Fibroblast of lung (primary cell): Measurements from ENCODE around the gene ST3GAL6. TPM values are rescaled to one million over a fixed set of nuclear protein-coding genes. Genes with fewer than 3 reads are reported as not detected.

Source experiments
- DNase-seq, 2 donors: peaks; one replicate each; pipeline versions ENCODE4 v3.0.0 to v3.0.0-alpha.2; 2010; ENCODE audit warnings: low read depth in 2 of 2
- H2AFZ ChIP-seq: 2 replicates; pipeline ENCODE4 v1.5.1; 2012; ENCODE audit warnings: low read length, control low read depth, inconsistent platforms
- H3K27ac ChIP-seq: 2 replicates; pipeline ENCODE4 v1.5.1; 2011; ENCODE audit warnings: low read length, control low read depth; ENCODE audit not compliant: insufficient read depth
- H3K27me3 ChIP-seq: 2 replicates; pipeline ENCODE4 v1.5.1; 2011; ENCODE audit warnings: mild to moderate bottlenecking, low read length; ENCODE audit not compliant: control insufficient read depth, insufficient read depth
- H3K36me3 ChIP-seq: 2 replicates; pipeline ENCODE4 v1.5.1; 2011; ENCODE audit warnings: low read length; ENCODE audit not compliant: control insufficient read depth, insufficient read depth
- H3K4me1 ChIP-seq: 2 replicates; pipeline ENCODE4 v1.5.1; 2011; ENCODE audit warnings: low read length; ENCODE audit not compliant: control insufficient read depth, insufficient read depth; ENCODE audit errors: extremely low read depth
- H3K4me2 ChIP-seq: 2 replicates; pipeline ENCODE4 v1.5.1; 2011; ENCODE audit warnings: low read length, control low read depth; ENCODE audit not compliant: insufficient read depth; ENCODE audit errors: extremely low read depth
- H3K4me3 ChIP-seq, 4 experiments: fragments of 200-600 bp in 1 of 4; sonication (generic) in 1 of 4; replicated peaks in 1 of 4; 2 replicates each; pipeline ENCODE4 v1.5.1; 2011 to 2016; ENCODE audit warnings: low read length in 4 of 4, low read depth in 3 of 4, mild to moderate bottlenecking in 3 of 4, control low read depth in 2 of 4, inconsistent platforms in 1 of 4, mixed read lengths in 1 of 4; ENCODE audit not compliant: insufficient read depth in 1 of 4; ENCODE audit errors: control extremely low read depth in 1 of 4
- H3K79me2 ChIP-seq: 2 replicates; pipeline ENCODE4 v1.5.1; 2012; ENCODE audit warnings: mild to moderate bottlenecking, low read length, inconsistent platforms; ENCODE audit not compliant: control insufficient read depth, insufficient read depth
- H3K9ac ChIP-seq: 2 replicates; pipeline ENCODE4 v1.5.1; 2011; ENCODE audit warnings: mild to moderate bottlenecking, low read length, control low read depth; ENCODE audit not compliant: insufficient read depth
- H3K9me3 ChIP-seq: 2 replicates; pipeline ENCODE4 v1.5.1; 2012; ENCODE audit warnings: low read depth, low read length; ENCODE audit not compliant: control insufficient read depth, insufficient read depth
- H4K20me1 ChIP-seq: 2 replicates; pipeline ENCODE4 v1.5.1; 2011; ENCODE audit warnings: low read length; ENCODE audit not compliant: control insufficient read depth, insufficient read depth; ENCODE audit errors: extremely low read depth
- EZH2 ChIP-seq: IDR thresholded peaks from 2 replicates; pipeline ENCODE4 v1.5.1; 2012; ENCODE audit warnings: low read length, control low read depth, mild to moderate bottlenecking; ENCODE audit errors: missing control alignments
- polyA plus RNA-seq, 2 donors: library from polyadenylated mRNA; depleted of rRNA in 1 of 2; stranded (reverse) in 1 of 2; unstranded in 1 of 2; fragments of >200 nt; gene quantifications; 2 replicates each; pipeline ENCODE4 v1.2.1, GENCODE V29; 2011 to 2012; ENCODE audit warnings: missing spikeins in 1 of 2
- total RNA-seq: library from RNA; depleted of rRNA; stranded (reverse); fragments of >200 nt; gene quantifications from 2 replicates; pipeline ENCODE4 v1.2.1, GENCODE V29; 2014
- TF ChIP-seq, protein P1 (sequence below), 2 donors: IDR thresholded peaks in 1 of 2; conservative IDR thresholded peaks in 1 of 2; 1 replicate in 1 of 2; 2 replicates in 1 of 2; pipeline ENCODE4 v1.5.1; 2011 to 2012; ENCODE audit warnings: low read length in 2 of 2, control low read depth in 1 of 2, inconsistent platforms in 1 of 2, low read depth in 1 of 2, mild to moderate bottlenecking in 1 of 2

The ST3GAL6 gene
- total and polyA plus RNA-seq, 2 donors (not counting 1 experiment from before 2014, with no cell fraction given): 1.7 to 4.1 TPM

DNA sequence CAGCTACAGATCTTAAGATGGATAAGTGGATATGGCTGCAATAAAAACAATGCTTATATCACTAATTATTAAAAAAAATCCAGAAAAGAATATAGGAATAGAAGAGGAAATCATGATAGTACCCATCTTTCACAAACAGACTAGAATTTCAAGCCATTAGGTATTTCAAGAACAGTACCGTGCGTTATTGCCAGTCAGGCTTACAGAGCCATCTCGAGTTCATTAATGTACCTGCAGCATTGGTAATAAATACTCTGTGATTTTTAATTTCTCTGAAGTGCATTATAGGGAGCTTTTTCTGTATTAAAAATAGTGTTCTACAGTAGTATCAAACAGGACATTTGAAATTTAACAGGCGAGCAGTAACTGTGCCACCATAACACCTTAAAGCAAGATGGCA, 35.7 kb downstream of the ST3GAL6 start:
- Histone ChIP-seq H3K4me2 (no peak overlapping the region), H3K9me3 (no peaks in the 10 kb centered on the region), H4K20me1 (no peaks in the 10 kb centered on the region), H3K27me3 (no peaks in the 10 kb centered on the region), H3K36me3 (peaks cover 6% of the 10 kb centered on the region), H3K4me3 (no peak overlapping the region), H3K9ac (no peak overlapping the region), H2AFZ (no peak overlapping the region), H3K27ac (no peak overlapping the region), H3K4me1 (no peaks in the 10 kb centered on the region), H3K79me2 (no peaks in the 10 kb centered on the region)
- DNase-seq: no peak
- TF ChIP-seq, protein P1, sequence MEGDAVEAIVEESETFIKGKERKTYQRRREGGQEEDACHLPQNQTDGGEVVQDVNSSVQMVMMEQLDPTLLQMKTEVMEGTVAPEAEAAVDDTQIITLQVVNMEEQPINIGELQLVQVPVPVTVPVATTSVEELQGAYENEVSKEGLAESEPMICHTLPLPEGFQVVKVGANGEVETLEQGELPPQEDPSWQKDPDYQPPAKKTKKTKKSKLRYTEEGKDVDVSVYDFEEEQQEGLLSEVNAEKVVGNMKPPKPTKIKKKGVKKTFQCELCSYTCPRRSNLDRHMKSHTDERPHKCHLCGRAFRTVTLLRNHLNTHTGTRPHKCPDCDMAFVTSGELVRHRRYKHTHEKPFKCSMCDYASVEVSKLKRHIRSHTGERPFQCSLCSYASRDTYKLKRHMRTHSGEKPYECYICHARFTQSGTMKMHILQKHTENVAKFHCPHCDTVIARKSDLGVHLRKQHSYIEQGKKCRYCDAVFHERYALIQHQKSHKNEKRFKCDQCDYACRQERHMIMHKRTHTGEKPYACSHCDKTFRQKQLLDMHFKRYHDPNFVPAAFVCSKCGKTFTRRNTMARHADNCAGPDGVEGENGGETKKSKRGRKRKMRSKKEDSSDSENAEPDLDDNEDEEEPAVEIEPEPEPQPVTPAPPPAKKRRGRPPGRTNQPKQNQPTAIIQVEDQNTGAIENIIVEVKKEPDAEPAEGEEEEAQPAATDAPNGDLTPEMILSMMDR (conservative IDR thresholded peaks at IDR 0.05 in 1 of 2, IDR thresholded peaks at IDR 0.05 in 1 of 2; ENCODE audit: low read depth in 1 of 2, low read length in 2 of 2): no peak
- TF ChIP-seq EZH2: no peak

- no peak overlapping the region for H3K9ac ChIP-seq
- no peaks in the 10 kb centered on the region for H4K20me1 ChIP-seq
- no peaks in the 10 kb centered on the region for H3K27me3 ChIP-seq
- DNase-seq: no peak
- TF ChIP-seq EZH2: no peak
- TF ChIP-seq, protein P1 (conservative IDR thresholded peaks at IDR 0.05 in 1 of 2, IDR thresholded peaks at IDR 0.05 in 1 of 2; ENCODE audit: low read depth in 1 of 2, low read length in 2 of 2): no peak
- H3K4me1 ChIP-seq: no peaks in the 10 kb centered on the region
- no peaks in the 10 kb centered on the region for H3K9me3 ChIP-seq
- no peak overlapping the region for H2AFZ ChIP-seq
- H3K27ac ChIP-seq: no peak overlapping the region
- no peaks in the 10 kb centered on the region for H3K79me2 ChIP-seq
- H3K4me3 ChIP-seq: no peak overlapping the region
- no peak overlapping the region for H3K4me2 ChIP-seq
- peaks cover 6% of the 10 kb centered on the region for H3K36me3 ChIP-seq
Measured at GRCh38 chr3:98799479-98799878, 36.3 kb downstream of the ST3GAL6 start.

GRCh38 chr3:98800401-98800800, 37.3 kb downstream of the ST3GAL6 start:
- no peak for TF ChIP-seq EZH2
- TF ChIP-seq, protein P1 (conservative IDR thresholded peaks at IDR 0.05 in 1 of 2, IDR thresholded peaks at IDR 0.05 in 1 of 2; ENCODE audit: low read depth in 1 of 2, low read length in 2 of 2): no peak
- H3K27ac ChIP-seq: no peak overlapping the region
- H3K36me3 ChIP-seq: peaks cover 7% of the 10 kb centered on the region

More at GRCh38 chr3:98800401-98800800, 37.3 kb downstream of the ST3GAL6 start:
- no peaks in the 10 kb centered on the region for H4K20me1 ChIP-seq
- H3K4me3 ChIP-seq: no peak overlapping the region
- H3K27me3 ChIP-seq: no peaks in the 10 kb centered on the region
- no peak for DNase-seq
- H3K9ac ChIP-seq: no peak overlapping the region
- no peak overlapping the region for H3K4me2 ChIP-seq
- H3K79me2 ChIP-seq: no peaks in the 10 kb centered on the region
- no peaks in the 10 kb centered on the region for H3K4me1 ChIP-seq
- no peak overlapping the region for H2AFZ ChIP-seq
- no peaks in the 10 kb centered on the region for H3K9me3 ChIP-seq
